Central memory CD4-positive, alpha-beta T cell (primary cell): ENCODE data around the gene FAM124B.

Experiments used
- DNase-seq: peaks from one replicate; pipeline ENCODE4 v3.0.0; 2022

The FAM124B gene

GRCh38 chr2:224379986-224380385 is 21.9 kb downstream of the FAM124B start:
- no peak for DNase-seq

GRCh38 chr2:224379172-224379571 is 22.7 kb downstream of the FAM124B start:
- no peak for DNase-seq

- DNase-seq = no peak
Measured at GRCh38 chr2:224378701-224379097, 23.2 kb downstream of the FAM124B start.

- no peak for DNase-seq
Measured at GRCh38 chr2:224377751-224378700, 23.9 kb downstream of the FAM124B start.

- DNase-seq = no peak
Measured at GRCh38 chr2:224372641-224373040, 29.3 kb downstream of the FAM124B start.

GRCh38 chr2:224369028-224369632 is 32.8 kb downstream of the FAM124B start:
- DNase-seq = peak; percentile 3

GRCh38 chr2:224366267-224366844 is 35.6 kb downstream of the FAM124B start:
- DNase-seq = no peak

- DNase-seq = no peak
Measured at GRCh38 chr2:224365331-224365730, 36.6 kb downstream of the FAM124B start.

- DNase-seq = no peak
Measured at GRCh38 chr2:224363281-224363680, 38.6 kb downstream of the FAM124B start.

- no peak for DNase-seq
Measured at GRCh38 chr2:224362094-224362493, 39.8 kb downstream of the FAM124B start.

GRCh38 chr2:224360801-224361251 is 41.1 kb downstream of the FAM124B start:
- DNase-seq = no peak

GRCh38 chr2:224359569-224359968 is 42.3 kb downstream of the FAM124B start:
- no peak for DNase-seq

- peak; percentile 51 for DNase-seq
Measured at GRCh38 chr2:224357098-224357901, 44.6 kb downstream of the FAM124B start.

GRCh38 chr2:224354632-224355211 is 47.2 kb downstream of the FAM124B start:
- no peak for DNase-seq

- DNase-seq = no peak
Measured at GRCh38 chr2:224350703-224351102, 51.2 kb downstream of the FAM124B start.

- no peak for DNase-seq
Measured at GRCh38 chr2:224349396-224349795, 52.5 kb downstream of the FAM124B start.

GRCh38 chr2:224347176-224348051 is 54.5 kb downstream of the FAM124B start:
- no peak for DNase-seq

- no peak for DNase-seq
Measured at GRCh38 chr2:224345492-224345891, 56.4 kb downstream of the FAM124B start.

GRCh38 chr2:224343226-224343625 is 58.7 kb downstream of the FAM124B start:
- DNase-seq = no peak

- no peak for DNase-seq
Measured at GRCh38 chr2:224335991-224336390, 65.9 kb downstream of the FAM124B start.

GRCh38 chr2:224334726-224335125 is 67.2 kb downstream of the FAM124B start:
- DNase-seq = no peak
